IPS-11a (cell line): ENCODE measurements around the gene FER1L5.
A peak's percentile ranks its signal among the peaks of the same experiment; 100 is the strongest.

Experiments used
- H3K4me3 ChIP-seq: one replicate; pipeline ENCODE4 v1.5.1; 2013; ENCODE audit warnings: low read depth, low read length, control low read depth

The FER1L5 gene

DNA sequence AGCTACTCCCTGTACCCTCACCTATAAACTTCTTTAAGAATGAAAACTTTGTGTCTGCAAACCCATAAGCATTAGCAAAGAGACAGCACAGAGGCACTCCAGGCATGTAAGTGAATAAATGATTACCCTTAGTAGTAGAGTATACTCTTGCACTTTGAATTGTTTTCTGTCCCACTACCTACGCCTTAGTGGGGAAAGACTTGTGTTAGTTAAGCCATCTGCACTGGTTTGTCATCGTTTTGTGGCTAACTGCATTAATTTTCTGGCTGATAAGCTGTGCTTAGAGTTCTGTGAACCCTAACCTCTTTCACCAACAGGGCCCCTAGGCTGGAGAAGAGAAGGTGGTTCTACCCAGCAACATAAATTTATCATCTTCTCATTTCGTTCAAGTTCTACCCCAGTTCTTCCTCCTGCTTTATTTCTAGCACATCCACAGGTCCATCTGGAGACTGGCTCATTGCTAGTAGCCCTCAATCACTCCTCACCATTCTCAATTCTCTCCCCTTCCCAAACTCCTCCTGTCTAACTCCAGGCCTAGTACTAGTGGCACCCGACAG, 96.6 kb downstream of the FER1L5 start:
- H3K4me3 ChIP-seq, result peak overlapping the region; percentile 87

DNA sequence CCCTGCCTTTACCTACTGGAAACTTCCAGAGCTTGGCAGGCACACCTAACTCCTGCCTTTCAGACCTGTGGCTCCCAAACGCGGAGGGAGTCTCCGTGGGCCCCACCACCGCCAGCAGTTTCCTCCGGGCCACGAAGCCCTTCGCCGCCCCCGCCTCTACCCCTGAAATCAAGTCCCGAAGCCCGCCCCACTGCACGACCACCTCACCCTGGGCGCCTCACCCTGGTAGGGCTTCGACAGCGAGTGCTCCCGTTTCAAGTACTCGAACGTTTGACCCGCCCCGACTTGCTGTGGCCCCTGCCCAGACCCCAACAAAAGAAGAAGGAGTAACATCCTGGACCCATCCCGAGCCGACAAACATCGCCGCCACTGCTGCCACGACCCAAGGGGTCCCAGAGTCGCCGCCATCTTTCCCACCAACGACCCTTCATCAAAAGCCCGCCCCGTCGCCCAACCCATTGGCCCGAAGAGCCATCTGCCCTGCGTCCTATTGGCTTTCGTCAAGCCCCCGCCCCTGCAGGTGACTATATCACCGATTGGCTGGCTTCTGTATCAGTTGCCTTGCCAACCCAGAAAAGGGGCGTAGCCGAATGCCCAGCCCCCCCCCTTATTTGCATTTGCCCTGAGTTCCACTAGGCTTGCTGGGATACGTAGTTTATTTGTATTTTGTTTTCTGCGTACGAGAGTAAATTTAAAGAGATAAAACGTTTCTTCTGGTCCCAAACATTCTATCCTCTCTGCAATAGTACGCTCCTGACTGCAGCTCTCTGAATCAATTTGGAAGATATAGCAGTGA, 97.3 kb downstream of the FER1L5 start, which contains the start of gene LMAN2L:
Gene LMAN2L, minus strand, starts transcription at position 432 of the 796 bp plus-strand sequence. Its CDS starts 24 bp downstream, at position 408.
- peak within 1 kb of the TSS; percentile 87 for H3K4me3 ChIP-seq

DNA sequence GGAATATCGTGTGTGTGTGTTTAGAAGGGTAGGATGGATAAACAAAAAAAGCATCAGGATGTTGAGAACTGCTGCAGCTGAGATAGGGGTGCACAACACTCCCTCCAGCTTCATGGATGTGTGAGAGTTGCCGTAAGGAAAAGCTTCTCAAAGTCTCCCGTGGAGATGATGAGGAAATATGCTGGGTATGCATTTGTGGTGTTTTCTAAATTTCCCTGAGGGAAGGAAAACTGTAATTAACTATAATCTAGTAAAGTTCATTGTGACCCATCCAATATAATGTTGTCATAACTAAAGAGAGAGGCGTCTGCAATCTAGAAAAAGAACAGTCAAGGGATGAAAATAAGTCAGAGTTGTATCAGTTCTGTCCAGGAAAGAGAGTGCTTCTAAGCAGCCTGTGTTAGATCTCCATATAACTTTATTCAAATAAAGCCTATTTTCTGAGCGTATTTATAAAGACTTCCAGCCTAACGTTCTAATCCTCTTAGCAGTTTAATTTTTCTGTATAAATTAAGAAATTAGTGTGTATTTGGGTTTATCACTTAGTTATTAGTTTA, 104.6 kb downstream of the FER1L5 start:
- no peak overlapping the region for H3K4me3 ChIP-seq

DNA sequence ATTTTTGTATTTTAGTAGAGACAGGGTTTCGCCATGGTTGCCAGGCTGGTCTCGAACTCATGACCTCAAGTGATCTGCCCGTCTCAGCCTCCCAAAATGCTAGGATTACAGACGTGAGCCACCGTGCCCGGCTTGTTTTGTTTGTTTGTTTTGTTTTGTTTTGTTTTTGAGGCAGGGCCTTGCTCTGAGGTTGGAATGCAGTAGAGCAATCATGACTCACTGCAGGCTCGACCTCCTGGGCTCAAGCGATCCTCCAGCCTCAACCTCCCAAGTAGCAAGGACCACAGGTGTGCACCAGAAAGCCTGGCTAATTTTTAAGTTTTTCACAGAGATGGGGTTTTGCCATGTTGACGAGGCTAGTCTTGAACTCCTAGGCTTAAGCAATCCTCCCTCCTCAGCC, 109.2 kb downstream of the FER1L5 start:
- H3K4me3 ChIP-seq, result no peak overlapping the region

DNA sequence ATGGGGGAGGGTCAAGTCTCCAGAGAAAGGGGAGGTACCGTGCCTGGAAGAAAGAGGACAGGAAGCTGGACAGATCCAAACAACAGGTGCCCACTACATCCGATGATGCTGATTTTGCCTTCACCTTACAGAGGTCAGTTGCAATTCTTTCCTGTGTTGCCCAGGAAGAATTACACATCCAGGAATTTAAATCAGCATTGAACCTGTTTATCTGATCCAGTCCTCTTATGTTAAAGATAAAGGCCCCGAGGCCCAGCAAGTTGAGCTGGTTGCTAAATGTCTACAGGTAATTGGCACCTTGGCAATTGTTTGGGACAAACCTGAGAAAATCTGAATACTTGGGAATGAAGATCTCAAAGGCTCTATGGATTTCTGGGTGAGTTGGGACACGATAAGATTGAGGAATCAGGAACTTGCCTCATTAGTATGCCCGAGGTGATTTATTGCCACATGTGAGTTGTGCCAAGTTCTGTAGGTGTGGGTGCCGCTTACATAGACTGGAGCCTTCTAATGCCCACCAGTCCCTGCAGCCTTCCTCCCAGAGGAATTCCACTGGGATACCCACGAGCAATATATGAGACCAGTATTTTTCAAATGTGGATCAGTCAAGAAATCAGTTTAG, 111.2 kb downstream of the FER1L5 start:
- H3K4me3 ChIP-seq, result no peak overlapping the region

DNA sequence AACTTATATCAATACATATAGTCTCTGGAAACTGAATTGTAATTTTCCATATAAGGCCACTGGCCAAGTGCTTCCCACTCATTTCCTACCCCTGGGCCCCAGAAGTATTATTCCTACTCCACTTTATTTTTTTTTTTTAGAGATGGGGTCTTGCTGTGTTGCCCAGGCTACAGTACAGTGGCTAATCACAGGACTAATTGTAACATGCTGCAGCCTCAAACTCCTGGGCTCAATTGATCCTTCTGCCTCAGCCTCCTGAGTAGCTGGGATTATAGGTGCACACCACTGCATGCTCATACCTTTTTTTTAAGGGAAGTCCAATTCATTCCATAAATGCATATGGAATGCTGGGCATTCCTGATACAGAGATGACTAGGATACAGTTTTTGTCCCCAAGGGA, 111.8 kb downstream of the FER1L5 start:
- H3K4me3 ChIP-seq, result no peak overlapping the region
